T follicular helper cell (primary cell): ENCODE data around the gene CRAT.

Experiments
- DNase-seq: peaks from one replicate; pipeline ENCODE4 v3.0.0-alpha.2; 2020; ENCODE audit warnings: low read depth

Gene CRAT

DNA sequence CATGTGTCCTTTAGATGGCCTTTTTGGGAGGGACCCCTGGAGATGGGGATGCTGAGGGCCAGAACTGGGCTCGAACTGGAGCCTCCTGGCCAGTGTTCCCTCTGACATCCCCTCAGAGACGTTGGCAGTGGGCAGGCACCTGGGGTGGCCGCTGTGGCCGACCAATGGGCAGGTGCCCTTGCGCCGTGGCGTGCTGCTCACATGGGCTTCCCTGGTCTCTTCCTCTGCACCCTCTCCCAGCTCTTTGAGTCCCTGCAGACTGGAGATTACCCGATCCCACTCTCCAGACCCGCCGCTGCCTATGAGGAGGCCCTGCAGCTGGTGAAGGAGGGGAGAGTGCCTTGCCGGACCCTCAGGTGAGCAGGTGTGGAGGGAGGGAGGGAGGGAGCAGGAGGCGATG, 49.6 kb downstream of the CRAT start:
- DNase-seq, result no peak

DNA sequence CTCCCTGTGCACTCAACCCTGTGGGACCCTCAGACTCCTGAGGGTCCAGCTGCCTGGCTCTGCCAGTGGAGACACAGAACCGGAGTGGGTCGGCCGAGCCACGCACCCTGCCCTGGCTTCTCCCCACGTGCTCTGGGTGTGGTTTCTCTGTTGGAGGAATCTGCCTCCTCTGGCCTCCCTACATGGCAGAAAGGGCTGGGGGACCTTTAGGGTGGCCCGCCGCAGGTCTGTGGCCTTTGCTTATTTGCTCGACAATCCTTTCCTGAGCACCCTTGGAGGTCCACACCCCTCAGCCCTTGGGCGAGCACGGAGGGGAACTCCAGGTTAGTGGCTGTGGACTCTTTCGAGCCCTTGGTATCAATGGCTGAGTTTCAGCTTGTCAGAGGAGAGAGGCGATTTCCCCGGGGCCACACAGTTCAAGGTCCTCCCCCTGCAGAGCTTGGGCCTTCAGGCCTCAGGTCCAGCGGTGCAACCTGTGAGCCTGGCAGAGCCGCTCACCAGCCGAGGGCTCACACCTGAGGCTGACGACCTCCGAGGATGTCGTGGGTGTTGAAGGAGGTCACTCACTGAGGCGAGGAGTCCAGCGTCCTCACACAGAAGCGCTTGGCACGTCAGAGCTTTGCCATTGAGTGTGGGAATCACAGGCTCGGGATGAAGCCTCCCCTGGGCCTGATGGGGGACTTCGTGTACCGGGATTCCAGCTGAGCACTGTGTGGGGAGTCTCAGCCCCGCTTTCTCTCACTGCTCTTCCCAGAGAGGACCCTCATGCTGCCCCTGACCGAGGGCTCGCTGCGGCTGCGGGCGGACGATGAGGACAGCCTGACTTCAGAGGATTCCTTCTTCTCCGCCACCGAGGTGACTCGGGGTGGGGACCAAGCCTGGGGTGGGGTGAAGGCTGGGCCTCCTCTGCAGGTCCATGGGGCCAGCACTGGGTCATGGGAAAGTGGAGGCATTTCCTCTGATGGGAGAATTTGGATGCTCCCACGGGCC, 50.5 kb downstream of the CRAT start:
- no peak for DNase-seq

DNA sequence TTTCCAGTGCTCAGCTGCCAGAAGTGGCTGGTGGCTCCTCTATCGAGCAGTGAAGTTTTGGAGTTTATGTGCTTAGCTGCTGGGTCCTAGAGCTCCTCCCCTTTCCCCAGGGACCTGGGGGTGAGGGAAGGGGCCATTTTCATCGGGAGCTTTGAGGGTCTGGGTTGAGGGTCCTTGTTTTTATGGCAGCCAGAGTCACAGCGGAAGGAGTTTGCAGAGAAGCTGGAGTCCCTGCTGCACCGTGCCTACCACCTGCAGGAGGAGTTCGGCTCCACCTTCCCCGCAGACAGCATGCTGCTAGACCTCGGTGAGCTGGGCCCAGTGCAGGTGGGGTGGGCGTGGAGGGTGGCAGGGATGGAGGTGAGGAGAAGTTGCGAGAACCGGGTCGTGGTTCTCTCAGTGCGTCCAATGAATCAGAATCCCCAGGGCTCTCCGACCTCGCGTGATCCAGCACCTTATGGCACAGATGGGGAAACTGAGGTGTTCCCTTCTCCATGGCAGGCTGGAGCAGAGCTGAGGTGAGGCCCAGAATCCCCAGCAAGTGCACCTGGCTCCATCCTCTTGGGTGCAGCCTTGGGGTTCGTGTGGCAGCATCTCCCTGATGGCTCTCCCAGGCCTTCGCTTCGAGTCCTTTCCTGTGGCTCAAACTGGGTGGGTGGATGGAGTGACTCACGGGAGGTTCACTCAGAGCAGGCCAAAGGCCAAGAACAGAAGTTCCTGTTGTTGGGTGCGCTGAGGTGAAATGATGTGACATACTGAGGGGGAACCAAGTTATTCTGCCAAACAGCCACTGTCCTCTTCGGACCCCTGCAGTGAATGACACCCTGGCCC, 51.4 kb downstream of the CRAT start:
- no peak for DNase-seq

DNA sequence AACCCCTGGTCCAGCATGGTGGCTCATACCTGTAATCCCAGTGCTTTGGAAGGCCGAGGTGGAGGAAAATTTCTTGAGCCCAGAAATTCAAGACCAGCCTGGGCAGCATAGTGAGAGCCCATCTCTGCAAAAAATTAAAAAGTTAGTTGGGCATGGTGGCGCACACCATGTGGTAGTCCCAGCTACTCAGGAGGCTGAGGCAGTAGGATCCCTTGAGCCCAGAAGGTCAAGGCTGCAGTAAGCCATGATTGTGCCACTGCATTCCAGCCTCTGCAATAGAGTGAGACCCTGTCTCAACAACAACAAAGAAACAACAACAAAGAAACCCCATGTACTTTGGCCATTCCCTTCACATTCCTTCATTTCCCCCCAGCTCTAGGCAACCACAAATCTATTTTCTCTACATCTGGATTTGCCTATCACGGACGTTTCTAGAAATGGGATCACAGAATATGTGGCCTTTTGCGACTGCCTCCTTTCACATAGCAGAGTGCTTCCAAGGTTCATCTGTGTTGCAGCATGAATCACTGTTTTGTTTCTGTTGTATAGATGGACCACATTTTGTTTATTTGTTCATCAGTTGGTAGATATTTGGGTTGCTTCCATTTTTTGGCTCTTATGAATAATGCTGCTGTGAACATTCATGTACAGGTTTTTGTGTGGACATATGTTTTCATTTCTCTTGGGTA, 56.3 kb downstream of the CRAT start:
- DNase-seq, result no peak

DNA sequence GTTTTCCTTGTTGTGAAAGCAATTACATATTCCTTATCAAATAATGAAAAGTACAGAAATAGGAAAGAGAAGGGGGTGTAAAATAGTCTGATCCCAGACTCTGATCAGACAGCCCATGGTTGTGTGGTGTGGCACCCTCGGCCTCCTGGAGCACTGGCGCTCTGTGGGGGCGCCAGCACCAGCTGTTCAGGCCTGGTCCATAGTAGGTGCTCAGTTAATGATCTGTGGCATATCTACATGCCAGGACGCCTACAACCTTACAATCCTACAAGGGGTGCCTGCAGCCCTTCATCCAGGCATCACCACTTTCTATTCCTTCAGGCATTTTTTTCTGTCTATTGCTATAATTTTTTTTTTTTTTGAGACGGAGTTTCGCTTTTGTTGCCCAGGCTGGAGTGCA, 57.6 kb downstream of the CRAT start:
- no peak for DNase-seq

DNA sequence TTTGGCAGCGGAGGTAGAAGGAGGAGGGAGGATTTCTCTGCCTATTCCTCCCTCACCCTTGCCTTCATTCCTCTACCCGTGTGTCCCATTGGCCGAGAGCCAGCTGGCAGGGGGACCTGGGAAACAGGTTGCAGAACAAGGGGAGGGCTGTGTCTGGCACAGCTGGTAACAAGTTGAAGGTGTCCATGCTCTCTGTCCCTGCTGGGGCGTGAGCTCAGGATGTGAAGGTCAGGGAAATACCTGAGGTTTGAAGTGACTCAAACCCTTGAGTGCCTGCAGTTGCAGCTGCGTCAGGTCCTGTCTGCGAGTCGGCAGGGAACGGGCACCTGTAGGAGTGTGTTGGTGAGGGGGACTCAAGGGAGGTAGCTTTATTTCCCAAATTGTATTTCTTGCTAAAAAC, 58.0 kb downstream of the CRAT start:
- DNase-seq, result no peak
